GM19467 (cell line): ENCODE results near the gene IDH2.
"Not testable (repeated sequence)": the region's sequence is repeated elsewhere in the genome, so short reads cannot be mapped to it uniquely, and the experiment has no call there.

Experiments used
- ATAC-seq: cut with Tn5 transposase; IDR thresholded peaks from one replicate; pipeline ENCODE4 v1.9.1; 2021; ENCODE audit warnings: mild to moderate bottlenecking, moderate library complexity; ENCODE audit not compliant: unreplicated experiment

IDH2 gene

GRCh38 chr15:90115783-90116182 lies 13.5 kb upstream of the IDH2 start:
- no peak for ATAC-seq

GRCh38 chr15:90114451-90114901 lies 12.2 kb upstream of the IDH2 start:
- ATAC-seq: no peak

- ATAC-seq: no peak
Observed at GRCh38 chr15:90113166-90113565, 10.9 kb upstream of the IDH2 start.

GRCh38 chr15:90109163-90109751 lies 7.0 kb upstream of the IDH2 start:
- ATAC-seq: not testable (repeated sequence)

GRCh38 chr15:90108038-90108437 lies 5.8 kb upstream of the IDH2 start:
- ATAC-seq: not testable (repeated sequence)

- no peak for ATAC-seq
Observed at GRCh38 chr15:90106522-90107117, 4.4 kb upstream of the IDH2 start.

- ATAC-seq: no peak
Observed at GRCh38 chr15:90105521-90105920, 3.3 kb upstream of the IDH2 start.

- ATAC-seq: no peak
Observed at GRCh38 chr15:90104551-90104950, 2.3 kb upstream of the IDH2 start.

- ATAC-seq: no peak
Observed at GRCh38 chr15:90103701-90104329, 1.5 kb upstream of the IDH2 start.

- no peak for ATAC-seq
Observed at GRCh38 chr15:90101130-90101968, 919 bp downstream of the IDH2 start.

GRCh38 chr15:90099868-90100831 lies 2.1 kb downstream of the IDH2 start:
- ATAC-seq: no peak

GRCh38 chr15:90099072-90099867 lies 3.0 kb downstream of the IDH2 start:
- ATAC-seq: no peak

- peak; percentile 55 for ATAC-seq
Observed at GRCh38 chr15:90097475-90097874, 4.8 kb downstream of the IDH2 start.

GRCh38 chr15:90095521-90095959 lies 6.7 kb downstream of the IDH2 start:
- ATAC-seq: no peak

- no peak for ATAC-seq
Observed at GRCh38 chr15:90091156-90091931, 10.9 kb downstream of the IDH2 start.

GRCh38 chr15:90090226-90090848 lies 11.9 kb downstream of the IDH2 start:
- no peak for ATAC-seq

GRCh38 chr15:90087454-90088154 lies 14.7 kb downstream of the IDH2 start:
- ATAC-seq: no peak

- no peak for ATAC-seq
Observed at GRCh38 chr15:90086868-90087268, 15.4 kb downstream of the IDH2 start.
